Measurements from ENCODE around the gene FRMD8.

Gene FRMD8

GRCh38 chr11:65415499-65416340, 29.3 kb downstream of the FRMD8 start:
- DNase-seq, result no peak

GRCh38 chr11:65416341-65416824, 29.9 kb downstream of the FRMD8 start:
- no peak for DNase-seq

- no peak for DNase-seq
These were observed 30.6 kb downstream of the FRMD8 start for GRCh38 chr11:65416841-65417701.

GRCh38 chr11:65417702-65418430, 31.4 kb downstream of the FRMD8 start:
- no peak for DNase-seq

GRCh38 chr11:65418431-65418680, 31.9 kb downstream of the FRMD8 start:
- DNase-seq, result no peak

GRCh38 chr11:65418681-65419459, 32.4 kb downstream of the FRMD8 start:
- peak; percentile 62 for DNase-seq

- no peak for DNase-seq
These were observed 33.0 kb downstream of the FRMD8 start for GRCh38 chr11:65419460-65419771.

GRCh38 chr11:65419772-65420481, 33.5 kb downstream of the FRMD8 start:
- no peak for DNase-seq

- DNase-seq, result no peak
These were observed 34.1 kb downstream of the FRMD8 start for GRCh38 chr11:65420506-65420905.

- peak; percentile 52 for DNase-seq
These were observed 34.7 kb downstream of the FRMD8 start for GRCh38 chr11:65420979-65421793.

GRCh38 chr11:65421794-65422632, 35.6 kb downstream of the FRMD8 start:
- DNase-seq, result no peak

GRCh38 chr11:65422633-65423515, 36.4 kb downstream of the FRMD8 start, which contains the start of gene NEAT1:
TSS of gene NEAT1 (plus strand) at chr11:65422798.
- peak; percentile 66 for DNase-seq

- no peak for DNase-seq
These were observed 37.2 kb downstream of the FRMD8 start for GRCh38 chr11:65423516-65424204.

GRCh38 chr11:65424205-65425104, 38.0 kb downstream of the FRMD8 start:
- DNase-seq, result no peak

- no peak for DNase-seq
These were observed 38.9 kb downstream of the FRMD8 start for GRCh38 chr11:65425105-65425970.

Data from NCI-H187 treated with DMSO at 0.1 percent for 48 hours (cell line).